NAMALWA (cell line): ENCODE results near the gene DNAJC21.
A peak's percentile ranks its signal among the peaks of the same experiment; 100 is the strongest.

Source experiments
- DNase-seq: peaks from one replicate; pipeline ENCODE4 v3.0.0-alpha.2; 2015; ENCODE audit warnings: low spot score

DNAJC21 gene

GRCh38 chr5:34978681-34979080, 49.3 kb downstream of the DNAJC21 start:
- DNase-seq = no peak

- no peak for DNase-seq
Observed at GRCh38 chr5:34982823-34983222, 53.5 kb downstream of the DNAJC21 start.

GRCh38 chr5:34986965-34987364, 57.6 kb downstream of the DNAJC21 start:
- DNase-seq = no peak

- no peak for DNase-seq
Observed at GRCh38 chr5:34991486-34992238, 62.3 kb downstream of the DNAJC21 start.

GRCh38 chr5:34993951-34994350, 64.6 kb downstream of the DNAJC21 start:
- no peak for DNase-seq

GRCh38 chr5:34996261-34996660, 66.9 kb downstream of the DNAJC21 start:
- no peak for DNase-seq

- no peak for DNase-seq
Observed at GRCh38 chr5:34998058-34998789, 68.9 kb downstream of the DNAJC21 start.

GRCh38 chr5:35001842-35002241, 72.5 kb downstream of the DNAJC21 start:
- no peak for DNase-seq

- DNase-seq = no peak
Observed at GRCh38 chr5:35002459-35002858, 73.1 kb downstream of the DNAJC21 start.

GRCh38 chr5:35003018-35003957, 73.9 kb downstream of the DNAJC21 start:
- DNase-seq = peak; percentile 81

- no peak for DNase-seq
Observed at GRCh38 chr5:35004200-35004599, 74.8 kb downstream of the DNAJC21 start.

GRCh38 chr5:35004771-35005170, 75.4 kb downstream of the DNAJC21 start:
- DNase-seq = no peak
